GM18858 (cell line): ENCODE measurements around the gene FAM199X.
"Not testable (repeated sequence)": the region's sequence is repeated elsewhere in the genome, so short reads cannot be mapped to it uniquely, and the experiment has no call there.

ENCODE experiments used
- ATAC-seq: cut with Tn5 transposase; IDR thresholded peaks from one replicate; pipeline ENCODE4 v1.9.1; 2021; ENCODE audit not compliant: unreplicated experiment

FAM199X gene

DNA sequence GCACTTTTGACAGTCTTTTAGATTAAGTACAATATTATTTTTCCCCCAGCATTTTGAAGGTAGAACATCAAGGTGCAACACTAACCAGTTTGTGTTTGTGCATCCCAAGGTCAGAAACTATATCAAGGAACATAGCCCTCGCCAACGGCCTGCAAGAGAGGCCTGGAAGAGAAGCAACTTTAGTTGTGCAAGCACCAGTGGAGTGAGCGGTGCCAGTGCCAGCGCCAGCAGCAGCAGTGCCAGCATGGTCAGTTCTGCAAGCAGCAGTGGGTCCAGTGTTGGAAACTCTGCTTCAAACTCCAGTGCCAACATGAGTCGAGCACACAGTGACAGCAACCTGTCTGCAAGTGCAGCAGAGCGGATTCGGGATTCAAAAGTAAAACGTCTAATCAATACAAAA, 21.7 kb downstream of the FAM199X start:
- no peak for ATAC-seq

DNA sequence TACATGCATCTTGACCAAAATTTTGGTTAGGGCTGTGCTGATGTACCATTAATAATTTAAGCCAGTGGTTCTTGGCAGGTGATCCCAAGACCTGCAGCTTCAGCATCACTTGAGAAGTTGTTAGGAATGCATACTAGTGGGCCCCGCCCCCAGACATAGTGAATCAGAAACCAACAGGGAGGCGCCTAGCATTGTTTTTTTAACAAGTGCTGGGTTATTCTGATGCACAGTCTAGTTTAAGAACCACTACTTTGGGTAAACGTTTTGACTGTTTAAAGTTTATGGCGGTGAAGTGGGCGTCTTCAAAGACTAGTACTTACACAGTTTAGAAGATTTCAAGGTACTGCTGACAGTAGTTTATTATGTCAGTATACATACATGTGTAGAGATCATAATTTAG, 23.6 kb downstream of the FAM199X start:
- ATAC-seq = no peak

GRCh38 chrX:104193485-104193884, 27.2 kb downstream of the FAM199X start:
- ATAC-seq = no peak

DNA sequence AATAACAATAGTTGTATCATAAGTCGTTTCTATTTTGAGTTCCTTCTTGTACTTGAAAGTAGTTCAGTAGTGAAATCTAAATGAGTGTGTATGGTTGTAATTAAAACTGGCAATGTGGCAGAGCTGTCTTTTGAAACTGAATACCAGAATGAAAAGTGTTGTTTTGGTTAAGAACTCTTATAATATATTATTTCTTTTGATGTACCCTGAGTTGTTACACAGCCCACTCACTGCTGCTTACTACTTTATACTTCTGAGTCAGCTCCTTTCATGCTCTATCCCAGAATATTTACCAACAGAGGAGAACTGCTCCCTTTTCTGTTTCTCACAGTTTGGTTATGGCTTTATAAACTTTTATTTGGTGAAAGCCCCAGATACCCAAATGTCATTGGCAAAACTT, 28.8 kb downstream of the FAM199X start:
- ATAC-seq = no peak

DNA sequence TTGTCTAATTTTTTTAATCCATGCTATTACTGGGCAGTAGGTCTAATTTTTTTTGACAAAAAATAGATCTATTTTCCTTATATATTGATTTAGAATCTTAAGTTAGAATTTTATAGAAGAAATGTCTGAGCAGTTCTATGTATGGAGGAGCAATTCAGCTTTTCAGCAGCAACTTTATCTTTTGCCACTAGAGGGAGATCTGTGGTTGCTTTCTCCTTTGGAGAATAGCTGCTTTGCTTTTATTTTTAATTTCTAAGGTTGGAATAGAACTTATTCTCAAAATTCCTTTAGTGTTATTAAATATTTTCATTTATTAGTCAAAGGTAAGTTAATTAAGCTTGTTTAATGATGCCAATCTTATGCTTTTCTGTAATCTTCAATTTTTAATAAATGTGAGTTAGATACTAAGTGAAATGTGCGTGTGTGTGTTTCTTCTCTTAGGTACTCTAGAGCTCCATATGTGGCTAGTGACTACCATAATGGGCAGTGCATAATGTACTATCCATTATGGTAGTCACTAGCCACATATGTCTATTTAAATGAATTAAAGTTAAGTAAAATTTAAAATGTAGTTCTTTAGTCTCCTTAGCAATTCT, 29.3 kb downstream of the FAM199X start:
- ATAC-seq = peak; percentile 63

DNA sequence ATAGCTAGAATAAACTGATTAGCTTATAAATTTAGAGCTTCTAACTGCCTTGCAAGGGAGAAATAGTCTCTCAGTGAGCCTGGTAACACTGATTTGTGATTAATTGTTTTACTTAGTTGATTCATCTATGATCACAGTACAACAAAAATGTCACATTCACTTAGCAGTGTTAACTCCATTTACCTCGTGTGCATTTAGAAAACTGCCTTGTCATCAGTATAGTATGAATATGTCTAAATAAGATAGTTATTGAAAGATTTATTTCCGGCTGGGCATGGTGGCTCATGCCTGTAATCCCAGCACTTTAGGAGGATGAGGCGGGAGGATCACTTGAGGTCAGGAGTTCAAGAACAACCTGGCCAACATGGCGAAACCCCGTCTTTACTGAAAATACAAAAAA, 39.3 kb downstream of the FAM199X start:
- ATAC-seq = no peak

DNA sequence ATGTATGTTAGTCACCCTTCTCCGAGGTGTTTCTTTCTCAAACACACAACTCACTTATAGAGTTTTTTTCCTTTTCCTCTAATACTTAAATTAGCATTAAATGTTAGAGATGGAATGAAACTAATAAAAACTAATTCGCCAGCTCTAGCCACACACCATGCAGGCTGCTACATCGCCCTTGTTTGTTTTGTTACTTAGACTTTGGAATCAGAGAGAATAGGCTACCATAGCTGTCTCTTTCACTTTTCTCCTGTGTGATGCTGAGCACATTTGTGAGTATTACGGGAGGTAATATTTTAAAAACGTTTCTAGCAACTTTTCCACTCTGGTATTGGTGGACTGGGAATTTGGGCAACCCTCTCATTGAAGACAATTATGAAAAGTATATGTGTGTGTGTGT, 44.9 kb downstream of the FAM199X start:
- no peak for ATAC-seq

DNA sequence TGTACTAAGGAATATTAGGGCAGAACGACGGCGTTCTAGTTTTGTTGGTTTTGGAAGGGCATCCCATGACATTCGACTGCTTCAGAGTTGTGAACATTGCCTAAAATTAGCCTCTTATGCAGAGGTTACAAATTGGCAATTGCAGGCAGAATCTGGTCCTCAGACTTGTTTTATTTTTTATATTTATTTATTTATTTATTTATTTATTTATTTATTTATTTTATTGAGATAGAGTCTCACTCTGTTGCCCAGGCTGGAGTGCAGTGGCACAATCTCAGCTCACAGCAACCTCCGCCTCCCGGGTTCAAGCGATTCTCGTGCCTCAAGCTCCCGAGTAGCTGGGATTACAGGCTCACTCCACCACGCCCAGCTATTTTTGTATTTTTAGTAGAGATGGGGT, 63.8 kb downstream of the FAM199X start:
- not testable (repeated sequence) for ATAC-seq
